HG03139 (cell line): ENCODE data around the gene TRANK1.
"Not testable (repeated sequence)": the region's sequence is repeated elsewhere in the genome, so short reads cannot be mapped to it uniquely, and the experiment has no call there.

Experiments used
- ATAC-seq: cut with Tn5 transposase; IDR thresholded peaks from one replicate; pipeline ENCODE4 v1.9.1; 2021; ENCODE audit not compliant: unreplicated experiment

The TRANK1 gene

DNA sequence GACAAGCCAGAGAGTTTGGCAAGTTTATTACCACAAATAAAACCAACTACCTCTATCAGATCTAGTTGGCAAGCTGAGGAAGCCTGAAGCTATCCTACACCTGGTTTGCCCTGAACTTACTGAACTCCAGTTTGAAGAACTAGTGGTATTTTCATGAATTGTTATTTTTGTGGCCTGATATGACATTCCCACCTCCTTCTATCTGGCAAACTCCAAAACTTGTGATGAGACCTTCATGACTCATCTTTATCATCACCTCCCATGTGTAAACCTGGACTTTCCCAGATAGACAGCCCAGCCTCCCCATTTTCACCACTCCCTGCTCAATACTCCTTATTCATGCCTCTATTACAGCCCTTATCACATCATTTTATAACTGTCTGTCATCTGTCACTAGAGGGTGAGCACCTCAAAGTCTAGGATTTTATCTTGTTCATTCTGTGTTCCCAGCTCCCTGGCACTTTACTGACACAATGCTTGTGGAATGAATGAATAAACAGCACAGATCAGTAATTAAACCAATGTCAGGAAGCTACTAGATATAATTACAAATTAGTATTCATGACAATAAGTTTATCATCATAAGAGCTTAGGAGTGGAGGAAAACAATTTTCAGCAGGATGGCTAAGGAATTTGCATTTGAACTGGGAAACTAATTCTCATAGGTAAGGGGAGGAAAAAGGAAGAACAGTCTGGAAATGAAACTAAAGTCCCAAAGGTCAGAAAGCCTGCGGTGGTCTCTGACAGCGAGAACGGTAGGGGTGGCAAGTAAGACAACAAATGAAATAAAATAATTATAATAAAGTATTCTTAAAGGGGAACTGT is 13.2 kb upstream of the TRANK1 start:
- ATAC-seq: no peak

DNA sequence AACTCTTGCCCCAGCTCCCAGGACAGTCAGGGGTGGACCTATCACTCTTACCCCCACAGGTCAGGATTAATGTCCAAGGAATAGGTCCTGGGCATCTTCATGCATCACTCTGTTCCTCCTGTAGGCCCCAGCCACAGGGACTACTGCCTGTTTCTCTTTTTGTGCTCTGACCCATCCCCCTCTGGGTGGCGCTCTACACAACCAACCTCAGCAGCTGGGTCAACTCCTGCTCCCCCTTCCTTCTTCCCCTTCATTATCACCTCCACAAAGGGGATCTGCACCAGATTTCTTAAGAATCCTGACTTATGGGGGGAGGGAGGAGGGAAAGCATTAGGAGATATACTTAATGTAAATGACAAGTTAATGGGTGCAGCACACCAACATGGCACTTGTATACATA is 12.2 kb upstream of the TRANK1 start:
- no peak for ATAC-seq

DNA sequence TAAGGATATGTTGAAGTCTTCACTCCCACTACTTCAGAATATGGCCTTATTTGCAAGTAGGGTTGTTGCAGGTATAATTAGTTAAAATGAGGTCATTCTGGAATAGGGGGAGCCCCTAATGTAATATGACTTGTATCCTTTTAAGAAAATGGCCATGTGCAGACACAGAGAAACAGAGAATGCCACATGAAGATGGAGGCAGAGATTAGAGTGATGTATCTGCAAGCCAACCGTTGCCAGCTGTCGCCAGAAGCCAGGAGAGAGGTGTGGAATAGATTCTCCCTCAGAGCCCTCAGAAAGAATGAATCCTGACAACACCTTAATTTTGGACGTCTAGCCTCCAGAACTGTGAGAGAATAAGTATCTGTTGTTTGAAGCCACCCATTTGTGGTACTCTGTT is 11.3 kb upstream of the TRANK1 start:
- ATAC-seq: no peak

DNA sequence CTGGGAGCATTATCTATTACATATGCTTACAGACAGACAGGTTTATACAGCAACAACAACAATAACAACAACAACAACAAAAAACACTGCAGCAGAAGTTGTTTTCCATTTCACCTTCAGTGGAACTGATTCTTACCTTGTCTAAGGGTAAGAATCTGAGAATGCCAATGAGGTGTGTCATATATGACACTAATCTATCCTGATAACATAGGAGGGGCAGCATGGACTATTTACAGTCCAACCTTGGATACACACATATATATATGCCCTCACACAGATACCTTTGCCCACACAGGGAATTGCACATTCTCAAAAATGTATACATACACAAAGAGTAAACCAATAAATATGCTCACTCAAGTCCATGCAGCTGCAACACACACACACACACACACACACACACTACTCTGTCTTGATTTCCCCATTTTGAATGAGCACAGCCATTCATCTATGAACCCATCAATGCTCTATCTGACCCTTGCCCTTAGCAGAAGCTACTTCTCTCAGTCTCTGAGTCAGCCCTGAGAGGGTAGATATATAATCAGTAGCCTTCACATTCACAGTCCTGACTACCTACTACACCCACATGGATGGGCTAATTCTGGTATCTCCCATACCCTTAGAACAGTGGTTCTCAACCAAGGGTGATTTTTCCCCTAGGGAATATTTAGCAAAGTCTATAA is 9.7 kb upstream of the TRANK1 start:
- no peak for ATAC-seq

DNA sequence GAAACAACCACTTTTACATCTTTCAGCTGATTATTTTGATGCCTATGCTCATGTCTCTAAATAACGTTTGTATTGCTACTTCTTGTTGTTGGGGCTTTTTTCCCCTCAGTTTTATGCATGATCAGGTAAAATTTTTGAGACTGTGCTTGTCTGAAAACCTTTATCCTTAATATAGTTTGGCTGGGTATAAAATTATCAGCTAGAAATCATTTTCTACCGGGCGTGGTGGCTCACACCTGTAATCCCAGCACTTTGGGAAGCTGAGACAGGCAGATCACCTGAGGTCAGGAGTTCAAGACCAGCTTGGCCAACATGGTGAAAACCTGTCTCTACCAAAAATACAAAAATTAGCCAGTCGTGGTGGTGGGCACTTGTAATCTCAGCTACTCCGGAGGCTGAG is 3.0 kb upstream of the TRANK1 start:
- not testable (repeated sequence) for ATAC-seq

DNA sequence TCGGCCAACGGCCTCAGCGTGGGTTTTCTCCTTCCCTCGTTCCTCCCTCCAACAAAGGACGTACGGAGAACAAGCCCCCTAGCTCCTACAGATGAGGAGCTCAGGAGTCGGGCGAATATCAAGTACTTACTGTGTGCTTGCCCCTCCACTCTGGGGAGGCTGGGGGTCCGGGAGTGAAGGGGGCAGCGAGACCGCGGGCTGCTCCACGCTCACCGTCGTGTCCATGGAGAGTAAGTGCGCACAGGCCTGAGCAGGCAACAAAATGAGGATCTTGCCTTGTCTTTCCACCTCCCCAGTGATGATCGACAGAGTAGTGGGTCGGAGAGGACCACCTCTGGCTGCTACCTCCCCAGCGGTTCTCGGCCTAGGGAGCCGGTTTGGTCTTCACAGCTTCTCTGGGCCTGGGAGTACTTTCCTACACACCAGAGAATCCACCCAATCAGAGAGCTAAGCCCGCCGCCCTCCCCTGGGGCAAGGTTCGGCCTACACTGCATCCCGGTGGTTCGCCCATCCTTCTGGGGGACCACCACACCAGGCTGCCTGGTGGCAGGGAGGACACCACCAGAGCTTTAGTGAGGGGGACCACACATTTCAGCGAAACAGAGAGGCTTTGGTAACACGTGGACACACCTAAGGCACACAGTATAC is 603 bp upstream of the TRANK1 start:
- ATAC-seq: no peak

DNA sequence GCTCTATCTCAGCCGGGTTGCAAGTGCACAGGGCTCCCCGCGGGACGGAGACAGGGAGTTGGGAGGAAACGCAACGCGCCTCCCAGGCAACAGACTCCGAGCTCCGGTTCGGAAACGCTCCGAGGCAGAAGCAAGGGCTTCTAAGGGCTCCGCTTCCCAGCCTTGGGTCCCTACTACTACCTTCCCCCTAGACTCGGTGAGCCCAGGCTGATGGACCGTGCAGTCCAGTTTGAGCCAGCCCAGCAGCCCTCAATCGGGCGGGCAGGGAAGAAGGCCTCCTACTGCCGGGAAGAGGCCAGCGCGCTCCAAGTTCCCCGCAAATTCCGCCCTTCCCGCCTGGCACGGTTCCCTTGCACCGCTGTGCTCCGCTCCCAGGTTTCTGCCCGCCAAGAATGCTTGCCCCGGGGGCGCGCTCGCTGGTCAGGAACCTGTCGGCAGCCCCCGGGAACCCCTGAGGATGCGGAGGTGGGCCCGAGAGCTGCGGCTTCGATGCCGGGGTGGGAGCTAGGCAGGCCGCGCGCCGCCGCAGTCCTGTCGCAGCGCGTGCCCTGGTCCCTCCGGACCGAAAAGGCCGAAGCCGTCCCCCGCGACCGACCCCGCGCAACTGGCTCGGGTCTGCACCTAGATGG is 728 bp downstream of the TRANK1 start:
- ATAC-seq: peak; percentile 46

DNA sequence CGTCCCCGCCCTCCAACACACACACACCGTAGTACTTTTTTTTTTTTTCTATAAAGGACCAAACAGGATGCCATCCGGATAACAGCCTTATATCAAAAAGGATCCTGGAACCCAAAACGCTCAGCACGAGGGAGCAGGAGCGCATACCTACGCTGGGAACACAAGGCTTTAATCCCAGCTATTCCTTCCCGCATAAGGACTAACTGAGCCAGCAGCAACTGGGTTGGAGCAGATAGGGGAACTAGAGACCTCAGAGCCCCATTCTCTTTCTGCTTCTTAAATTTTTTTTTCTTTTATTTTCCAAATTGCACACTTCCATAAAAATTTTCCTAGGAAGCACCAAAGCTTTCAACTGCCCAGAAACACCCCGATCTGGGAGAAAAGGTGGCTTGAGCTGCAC is 1.3 kb downstream of the TRANK1 start:
- ATAC-seq: no peak

DNA sequence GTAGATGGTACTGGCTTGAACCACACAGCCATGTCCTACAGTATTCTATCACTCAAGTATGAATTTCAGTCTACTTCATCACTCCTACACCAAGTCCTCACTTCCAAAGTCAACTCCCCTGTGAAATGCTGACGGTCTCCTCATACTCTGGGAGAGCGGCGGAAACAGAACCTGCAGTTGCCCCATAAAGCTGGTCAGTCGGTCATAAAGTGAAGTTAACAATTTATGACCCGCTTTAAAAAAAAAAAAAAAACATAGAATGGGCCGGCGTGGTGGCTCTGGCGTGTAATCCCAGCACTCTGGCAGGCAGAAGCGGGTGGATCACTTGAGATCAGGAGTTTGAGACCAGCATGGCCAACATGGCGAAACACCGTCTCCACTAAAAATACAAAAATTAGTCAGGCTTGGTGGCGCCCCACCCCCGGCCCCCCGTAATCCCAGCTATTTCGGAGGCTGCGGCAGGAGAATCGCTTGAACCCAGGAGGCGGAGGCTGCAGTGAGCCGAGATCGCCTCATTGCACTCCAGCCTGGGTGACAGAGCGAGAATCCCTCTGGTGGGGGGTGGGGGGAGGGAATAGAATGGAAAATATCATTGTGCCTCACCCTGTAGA is 2.1 kb downstream of the TRANK1 start:
- ATAC-seq: no peak

DNA sequence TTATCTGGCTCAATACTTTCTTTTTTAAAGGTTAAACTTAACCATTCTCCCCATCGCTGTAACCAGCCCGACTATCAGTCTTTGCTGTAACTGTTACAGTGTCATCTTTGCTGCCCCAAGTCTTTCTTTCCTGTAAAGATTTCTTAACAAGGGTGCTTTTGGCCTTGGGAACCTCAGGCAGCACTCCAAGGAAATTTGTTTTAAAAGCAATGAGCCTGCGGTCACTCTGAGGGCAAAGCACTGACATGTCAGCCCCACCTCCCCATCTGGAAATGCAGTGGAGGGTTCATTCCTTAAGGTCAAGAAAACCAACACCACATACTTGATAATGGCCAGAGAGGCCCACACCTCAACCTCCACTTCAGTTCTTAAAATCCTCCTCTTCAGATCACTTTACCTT is 3.2 kb downstream of the TRANK1 start:
- no peak for ATAC-seq

DNA sequence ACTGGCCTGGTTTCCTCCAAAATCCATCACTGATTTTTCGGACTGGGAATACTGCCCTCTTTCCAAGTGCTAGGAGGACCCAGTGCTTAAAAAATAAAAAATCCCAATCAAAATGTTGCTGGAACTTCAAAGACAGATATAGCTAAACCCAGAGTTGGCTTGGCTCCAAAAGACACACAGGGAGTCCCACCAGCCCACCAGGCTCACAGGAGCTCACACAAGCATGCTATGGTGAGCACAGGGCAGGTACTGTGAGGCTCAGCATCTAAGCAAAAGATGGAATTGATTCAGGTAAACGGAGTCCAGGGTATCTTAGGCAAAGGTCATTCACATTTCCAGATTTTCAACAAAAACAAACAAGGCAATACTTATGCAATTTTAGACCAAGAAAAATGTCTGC is 3.7 kb downstream of the TRANK1 start:
- no peak for ATAC-seq

DNA sequence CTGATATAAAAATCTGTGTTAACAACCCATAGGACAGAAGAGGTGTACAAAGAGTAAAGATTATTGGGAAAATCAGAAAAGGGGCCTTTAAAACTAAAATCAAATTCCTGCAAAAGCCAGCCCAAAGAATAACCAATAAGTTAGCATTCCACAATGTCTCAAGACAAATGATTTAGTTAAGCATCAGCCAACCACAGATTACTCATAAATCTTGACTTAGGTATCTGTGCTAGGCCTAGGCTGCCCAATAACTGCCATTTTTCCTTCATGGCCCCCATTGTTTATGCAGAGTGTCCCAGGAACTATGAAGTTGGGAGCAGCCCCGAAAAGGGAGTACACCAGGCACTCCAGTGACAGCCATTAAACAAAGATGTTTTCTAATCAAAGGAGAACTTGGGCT is 7.4 kb downstream of the TRANK1 start:
- no peak for ATAC-seq

DNA sequence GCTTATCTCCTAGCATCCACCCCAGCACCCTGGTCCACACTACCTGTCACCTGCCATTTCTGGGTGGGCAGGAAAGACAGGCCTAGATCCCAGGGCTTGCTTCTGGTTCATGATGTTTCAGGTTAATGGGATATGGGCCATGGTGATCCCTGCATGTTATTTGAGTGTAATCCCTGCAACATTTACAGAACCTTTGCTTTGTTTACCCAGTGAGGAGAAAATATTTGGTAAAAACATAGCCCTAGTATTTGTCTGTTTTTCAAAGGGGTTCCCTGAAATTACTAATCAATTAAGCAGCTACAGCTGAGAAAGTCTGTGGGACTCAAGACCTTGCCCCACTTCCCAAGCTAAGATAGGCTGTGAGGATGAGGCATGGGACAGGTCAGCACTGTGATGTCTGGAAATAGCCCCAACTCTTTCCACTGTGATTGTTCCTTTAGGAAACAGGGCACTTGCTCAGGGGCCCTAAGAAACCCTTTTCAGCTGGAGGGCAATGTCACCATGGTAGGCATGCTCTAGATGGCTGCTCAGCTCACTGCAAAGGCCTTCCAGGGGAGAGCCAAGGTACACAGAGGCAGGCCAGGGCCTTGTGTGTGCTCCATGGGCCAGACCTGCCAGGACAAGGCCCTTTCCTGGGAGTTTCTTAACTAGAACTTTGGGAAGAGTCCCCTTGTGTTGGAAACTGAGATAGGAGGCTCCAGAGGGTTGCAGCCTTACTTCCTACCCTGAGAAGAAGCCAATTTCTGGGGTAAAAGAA is 11.1 kb downstream of the TRANK1 start:
- ATAC-seq: no peak

DNA sequence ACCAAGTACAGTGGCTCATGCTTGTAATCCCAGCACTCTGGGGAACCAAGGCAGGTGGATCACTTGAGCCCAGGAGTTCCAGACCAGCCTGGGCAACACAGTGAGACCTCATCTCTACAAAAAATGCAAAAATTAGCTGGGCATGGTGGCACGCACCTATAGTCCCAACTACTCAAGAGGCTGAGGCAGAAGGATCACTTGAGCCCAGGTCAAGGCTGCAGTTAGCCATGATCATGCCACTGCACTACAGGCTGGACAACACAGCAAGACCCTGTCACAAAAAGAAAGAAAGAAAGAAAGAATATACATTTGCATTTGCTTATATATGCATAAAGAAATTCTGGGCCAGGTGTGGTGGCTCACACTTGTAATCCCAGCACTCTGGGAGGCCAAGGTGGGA is 13.4 kb downstream of the TRANK1 start:
- not testable (repeated sequence) for ATAC-seq

DNA sequence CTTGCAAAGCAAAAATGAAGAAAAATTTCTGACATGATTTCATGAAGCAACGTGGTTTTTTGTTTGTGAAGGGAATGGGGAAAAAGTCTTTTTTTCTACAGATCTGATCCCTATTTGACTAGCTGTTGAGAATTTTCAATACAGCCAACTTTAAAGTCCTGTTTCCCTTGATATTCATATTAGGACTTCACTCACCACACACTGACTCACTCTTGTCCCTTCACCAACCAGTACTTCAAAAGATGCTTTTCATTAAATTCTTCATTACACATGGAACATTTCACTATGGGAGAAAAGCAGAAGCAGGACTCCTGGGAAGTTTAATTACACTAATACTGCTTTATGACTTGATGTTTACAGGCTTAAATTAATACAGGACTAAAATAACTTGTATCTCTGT is 16.6 kb downstream of the TRANK1 start:
- ATAC-seq: no peak

DNA sequence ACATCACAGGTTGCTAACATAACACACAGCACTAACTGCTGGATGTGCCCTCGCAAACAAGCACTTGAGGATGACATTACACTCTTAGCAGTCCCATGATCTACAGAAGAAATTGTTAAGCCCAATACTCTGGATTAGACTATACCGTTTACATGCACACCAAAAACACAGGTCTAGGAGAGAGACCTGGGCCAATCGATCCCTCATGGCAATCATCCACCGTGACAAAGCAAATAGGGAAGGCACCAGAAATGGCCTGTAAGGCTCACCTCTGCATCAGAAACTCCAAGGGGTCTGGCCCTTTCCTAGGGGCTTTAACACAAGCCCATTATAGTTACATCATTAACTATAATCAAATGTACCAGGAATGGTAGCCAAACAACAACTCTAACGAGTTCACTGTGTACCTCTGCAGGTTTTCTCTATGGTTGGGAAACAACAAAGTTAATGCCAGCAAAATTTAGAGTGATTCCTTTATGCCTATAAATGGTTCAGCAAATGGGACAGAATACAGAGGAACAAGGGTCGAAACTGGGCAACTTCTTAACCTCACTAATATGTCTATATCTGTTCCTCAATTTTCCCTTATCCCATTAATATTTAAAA is 18.5 kb downstream of the TRANK1 start:
- no peak for ATAC-seq

DNA sequence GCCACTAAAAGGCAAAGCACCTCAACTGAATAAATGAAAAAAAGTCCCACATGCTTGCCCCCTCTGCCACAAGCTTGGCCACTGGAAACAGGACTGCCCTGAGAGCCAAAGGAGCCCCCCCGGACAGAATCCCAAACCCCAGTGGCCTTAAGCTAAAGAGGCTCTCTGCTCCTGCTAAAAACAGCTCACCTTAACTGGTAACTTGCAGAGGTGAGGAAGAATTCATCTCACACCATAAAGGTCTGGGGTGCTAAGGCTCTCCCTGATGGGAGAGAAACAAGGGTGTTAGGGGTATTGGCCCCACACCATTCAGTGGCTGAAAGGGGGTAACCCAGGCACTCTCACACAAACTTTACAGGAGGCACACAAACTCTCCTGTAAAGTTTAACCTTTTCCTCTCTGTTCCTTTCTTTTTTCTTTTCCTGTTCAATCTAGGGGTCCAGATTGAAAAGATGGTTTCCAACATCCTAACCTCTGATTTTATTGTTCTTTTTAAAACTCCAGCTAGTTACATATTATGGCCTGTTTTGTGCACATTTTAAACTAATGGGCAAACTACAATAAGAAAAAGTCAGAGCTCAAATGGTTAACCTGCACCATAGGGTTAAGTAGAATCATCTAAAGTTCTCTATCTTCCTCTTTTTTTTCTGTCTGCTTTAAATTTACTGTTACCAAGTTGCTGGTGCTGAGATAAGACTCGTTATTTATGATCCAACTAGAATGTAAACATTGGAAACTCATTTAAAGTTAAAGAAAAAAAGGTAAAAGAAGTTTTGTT is 19.9 kb downstream of the TRANK1 start:
- no peak for ATAC-seq

DNA sequence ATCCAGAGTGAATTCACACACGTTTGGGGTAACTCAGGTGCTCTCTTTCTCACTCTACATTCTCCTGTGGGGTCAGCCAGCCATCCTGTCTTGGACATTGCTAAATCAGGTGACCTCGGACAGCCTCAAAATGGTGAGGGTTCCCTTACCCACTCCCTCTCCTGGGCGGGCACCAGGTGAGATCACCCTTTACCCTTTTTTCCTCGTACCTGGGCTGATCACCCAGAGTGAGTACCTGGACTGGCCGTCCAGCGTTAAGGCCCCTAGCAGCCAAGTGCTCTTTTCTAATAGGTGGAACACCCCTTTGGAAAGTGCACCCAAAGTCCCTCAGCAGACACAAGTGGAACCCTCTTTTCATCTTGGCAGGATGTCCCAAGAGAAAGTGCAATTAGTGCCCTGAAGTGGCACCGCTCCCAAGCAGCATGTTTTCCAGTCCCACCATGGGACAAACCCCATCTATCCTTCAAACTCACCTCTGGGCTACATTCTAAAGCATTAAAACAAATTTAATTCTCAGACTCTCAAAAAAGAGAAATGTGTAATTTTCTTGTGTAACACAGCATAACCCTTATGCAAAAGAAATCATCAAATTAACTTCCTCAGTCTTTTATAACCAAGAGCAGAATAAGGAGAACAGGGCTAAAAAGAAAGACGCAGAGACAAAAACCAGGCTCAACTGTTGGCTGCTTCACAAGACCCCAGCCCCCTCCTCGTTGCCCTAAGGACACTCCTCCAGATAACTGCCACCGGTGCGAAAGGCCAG is 20.7 kb downstream of the TRANK1 start:
- ATAC-seq: no peak

DNA sequence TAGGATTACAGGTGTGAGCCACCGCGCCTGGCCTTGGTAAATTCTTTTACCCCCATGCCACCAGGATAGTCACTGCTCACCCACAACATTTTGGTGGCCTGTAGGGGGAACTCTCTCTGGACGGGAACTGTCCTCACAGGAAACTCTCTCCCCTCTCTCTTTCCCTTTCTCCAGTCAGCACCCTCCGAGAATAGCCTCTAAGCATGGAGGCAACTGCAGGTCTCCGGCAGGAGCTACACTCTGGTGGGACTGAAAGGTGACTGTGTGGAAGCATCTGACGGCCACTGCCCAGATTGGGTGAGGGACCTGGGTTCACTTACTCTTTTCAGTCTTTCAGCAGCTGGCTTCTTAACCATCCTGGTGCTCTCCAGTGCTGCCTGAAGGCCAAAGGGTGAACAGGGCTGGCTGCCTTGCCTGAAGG is 21.3 kb downstream of the TRANK1 start:
- no peak for ATAC-seq
